HepG2 (cell line): ENCODE measurements around the gene RPGRIP1.

Source experiments
- CTCF ChIP-seq: sonication (generic); formaldehyde crosslinking; IDR thresholded peaks from 2 replicates; pipeline ENCODE4 v1.5.0; 2020; ENCODE audit warnings: mild to moderate bottlenecking, missing genetic modification reagents, moderate library complexity
- FOXA3 ChIP-seq: IDR thresholded peaks from 2 replicates; pipeline ENCODE4 v1.6.1; 2016; ENCODE audit warnings: missing genetic modification reagents, missing compliant biosample characterization
- SUZ12 ChIP-seq: fragments of 150-350 bp; IDR thresholded peaks from 2 replicates; pipeline ENCODE4 v1.6.1; 2014; ENCODE audit warnings: low read depth, low read length
- YY1 ChIP-seq: IDR thresholded peaks from 2 replicates; pipeline ENCODE4 v1.6.1; 2011; ENCODE audit warnings: low read length, low read depth, moderate library complexity, mild to moderate bottlenecking; ENCODE audit not compliant: insufficient read depth, insufficient replicate concordance

- no peak; the same call in 1 of the 2 replicates for TF ChIP-seq FOXA3 (CRISPR knock-in tag)
- TF ChIP-seq SUZ12, result no peak
- TF ChIP-seq CTCF (CRISPR knock-in tag), result no peak
- TF ChIP-seq YY1, result peak; percentile 97
Observed at GRCh38 chr14:21308479-21309237, 28.8 kb downstream of the RPGRIP1 start.
